ENCODE measurements around the gene ZNF594.
"Not testable (repeated sequence)": the region's sequence is repeated elsewhere in the genome, so short reads cannot be mapped to it uniquely, and the experiment has no call there.

Gene ZNF594

GRCh38 chr17:5203178-5203907 lies 11.7 kb upstream of the ZNF594 start:
- no peak for DNase-seq

DNA sequence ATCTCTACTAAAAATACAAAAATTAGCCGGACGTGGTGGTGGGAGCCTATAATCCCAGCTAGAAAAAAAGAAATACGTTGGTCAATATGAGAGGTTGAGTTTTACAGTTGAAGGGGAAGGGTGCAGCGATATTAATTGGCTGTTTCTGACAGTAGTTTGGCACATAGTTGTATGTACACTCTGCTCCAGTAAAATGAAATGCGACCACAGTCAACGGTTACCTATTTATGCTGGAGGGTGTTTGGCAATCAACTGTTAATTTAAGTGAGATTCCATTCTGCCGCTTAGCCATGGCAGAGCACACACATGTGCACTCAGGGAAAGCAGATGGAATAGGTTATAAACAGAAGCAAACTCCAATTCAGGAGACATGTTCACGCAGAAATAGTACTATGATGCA lies 9.3 kb upstream of the ZNF594 start:
- DNase-seq: no peak

- no peak for DNase-seq
These were observed 8.7 kb upstream of the ZNF594 start for GRCh38 chr17:5200360-5200759.

- DNase-seq: no peak
These were observed 6.8 kb upstream of the ZNF594 start for GRCh38 chr17:5198472-5198871.

DNA sequence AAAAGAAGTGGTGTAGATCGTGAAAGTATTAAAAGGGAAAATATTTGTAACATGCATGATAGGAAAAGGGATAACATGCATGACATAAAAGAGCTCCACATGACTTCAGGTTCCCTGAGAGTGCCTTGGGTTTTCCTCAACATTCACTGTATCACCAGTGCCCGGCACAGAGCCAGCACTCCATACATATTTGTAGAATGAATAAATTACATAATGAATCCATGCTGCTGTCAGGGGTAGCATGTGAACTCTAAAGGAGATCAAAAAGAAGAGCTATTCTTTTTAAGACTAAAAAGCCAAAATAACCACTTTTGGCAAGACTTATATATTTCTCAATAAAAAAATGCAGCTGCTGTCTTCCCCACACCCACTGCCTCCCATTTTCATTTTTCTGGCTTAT lies 2.7 kb upstream of the ZNF594 start:
- DNase-seq: no peak

DNA sequence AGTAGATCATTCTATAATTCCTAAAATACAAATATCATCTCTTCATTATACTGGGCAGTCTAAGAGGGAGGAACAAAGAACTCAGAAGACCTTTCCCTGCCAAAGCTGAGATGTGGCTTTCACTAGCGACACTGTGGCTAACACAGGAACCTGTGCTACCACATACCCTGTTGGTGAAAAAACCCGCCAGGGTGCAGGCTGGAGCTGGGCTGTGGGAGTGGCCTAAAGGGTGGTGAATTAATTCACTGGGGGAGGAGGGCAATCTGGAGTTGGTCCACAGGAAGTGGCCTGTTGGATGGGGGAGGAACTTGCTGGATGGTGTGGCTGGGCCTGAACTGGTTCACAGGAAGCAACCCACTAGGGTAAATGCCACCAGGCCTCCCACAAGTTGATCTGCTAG lies 7.4 kb downstream of the ZNF594 start:
- no peak for DNase-seq

- no peak for DNase-seq
These were observed 8.3 kb downstream of the ZNF594 start for GRCh38 chr17:5183410-5183793.

GRCh38 chr17:5182597-5183409 lies 8.9 kb downstream of the ZNF594 start:
- no peak for DNase-seq

GRCh38 chr17:5181509-5182305 lies 10.0 kb downstream of the ZNF594 start:
- DNase-seq: no peak

GRCh38 chr17:5179003-5179402 lies 12.7 kb downstream of the ZNF594 start:
- DNase-seq: no peak

- DNase-seq: not testable (repeated sequence)
These were observed 16.6 kb downstream of the ZNF594 start for GRCh38 chr17:5175027-5175426.

- not testable (repeated sequence) for DNase-seq
These were observed 25.7 kb downstream of the ZNF594 start for GRCh38 chr17:5165791-5166564.

- no peak for DNase-seq
These were observed 27.2 kb downstream of the ZNF594 start for GRCh38 chr17:5164436-5164835.

DNA sequence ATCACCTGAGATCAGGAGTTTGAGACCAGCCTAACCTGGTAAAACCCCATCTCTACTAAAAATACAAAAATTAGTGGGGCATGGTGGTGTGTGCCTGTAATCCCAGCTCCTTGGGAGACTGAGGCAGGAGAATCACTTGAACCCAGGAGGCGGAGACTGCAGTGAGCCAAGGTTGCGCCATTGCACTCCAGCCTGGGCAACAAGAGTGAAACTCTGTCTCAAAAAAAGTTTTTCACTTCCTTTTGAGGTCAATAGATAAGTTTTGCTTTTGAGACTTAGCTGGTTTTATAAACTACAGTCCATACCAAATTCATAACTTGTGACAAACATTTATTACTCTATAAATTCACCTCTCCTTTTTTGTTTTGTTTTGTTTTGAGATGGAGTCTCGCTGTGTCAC lies 29.9 kb downstream of the ZNF594 start:
- DNase-seq: not testable (repeated sequence)

- not testable (repeated sequence) for DNase-seq
These were observed 31.0 kb downstream of the ZNF594 start for GRCh38 chr17:5160702-5161101.

DNA sequence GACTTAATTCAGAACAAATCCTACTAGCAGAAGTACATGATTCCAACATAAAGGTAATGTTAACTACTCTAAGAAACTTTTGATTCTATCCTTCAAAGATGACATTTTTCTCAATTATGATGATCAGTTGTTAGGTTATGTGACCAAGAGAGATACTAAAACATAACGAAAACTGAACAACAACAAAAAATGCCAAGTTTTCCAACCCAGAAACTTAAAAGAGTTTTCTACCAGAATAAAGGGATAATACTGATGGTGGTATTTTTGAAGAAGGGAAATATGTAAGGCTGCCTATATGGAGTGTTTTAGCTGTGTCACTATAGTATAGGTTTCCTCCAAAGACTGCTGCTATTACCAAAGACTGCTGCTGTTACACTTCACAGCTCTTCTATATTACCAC lies 45.5 kb downstream of the ZNF594 start:
- DNase-seq: not testable (repeated sequence)

GRCh38 chr17:5142877-5143276 lies 48.8 kb downstream of the ZNF594 start:
- DNase-seq: not testable (repeated sequence)

- no peak for DNase-seq
These were observed 52.3 kb downstream of the ZNF594 start for GRCh38 chr17:5139458-5139732.

DNA sequence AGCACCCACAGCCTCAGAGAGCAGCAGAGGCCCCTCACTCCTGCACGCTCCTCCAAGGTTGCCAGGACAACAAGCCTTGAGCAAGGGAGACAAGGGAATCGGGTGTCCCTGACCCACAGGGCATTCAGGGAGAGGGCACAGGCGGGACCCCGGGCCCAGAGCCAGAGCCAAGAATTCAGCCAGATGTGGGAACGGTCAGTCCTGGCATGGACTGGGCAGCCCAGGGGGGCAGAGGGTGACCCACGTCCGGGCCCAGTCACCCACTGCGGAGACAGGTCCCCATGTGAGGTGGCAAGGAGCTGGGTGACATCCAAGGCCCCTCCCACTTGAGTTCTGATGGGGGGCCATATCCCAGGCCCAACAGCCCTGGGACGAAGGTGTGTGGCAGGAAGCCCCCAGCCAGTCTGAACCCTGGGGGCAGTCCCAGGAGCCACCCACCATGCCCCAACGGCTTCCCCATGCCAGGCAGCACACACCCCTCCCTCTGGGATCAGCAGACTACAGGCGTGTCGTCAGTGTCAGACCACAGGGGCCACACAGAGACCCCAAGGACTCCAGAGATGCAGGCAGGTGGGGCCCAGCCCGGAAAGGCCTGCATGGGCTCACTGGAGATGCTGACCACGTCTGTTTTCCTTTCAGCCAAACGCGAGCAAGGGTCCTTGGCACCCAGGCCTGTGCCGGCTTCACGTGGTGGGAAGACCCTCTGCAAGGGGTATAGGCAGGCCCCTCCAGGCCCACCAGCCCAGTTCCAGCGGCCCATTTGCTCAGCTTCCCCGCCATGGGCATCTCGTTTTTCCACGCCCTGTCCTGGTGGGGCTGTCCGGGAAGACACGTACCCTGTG lies 52.8 kb downstream of the ZNF594 start:
- no peak for DNase-seq

DNA sequence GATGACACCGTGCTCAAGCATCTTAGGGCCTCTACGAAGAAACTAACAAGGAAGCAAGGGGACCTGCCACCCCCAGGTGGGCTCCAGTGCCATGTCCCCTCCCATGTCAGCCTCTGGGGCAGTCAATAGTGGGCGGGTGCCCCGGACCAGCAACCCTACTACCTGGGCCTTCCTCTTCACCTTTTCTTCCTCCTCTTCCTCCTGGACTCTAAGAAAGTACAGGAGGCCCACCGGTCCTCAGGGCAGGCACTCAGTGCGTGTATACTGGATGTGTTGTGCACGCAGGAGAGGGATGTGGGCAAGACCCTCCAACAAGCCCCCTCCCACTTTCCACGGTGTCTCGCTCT lies 53.5 kb downstream of the ZNF594 start:
- DNase-seq: not testable (repeated sequence)

Data from amygdala (tissue), 56 donors.